ENCODE results near the gene PHLPP1.
A peak's percentile ranks its signal among the peaks of the same experiment; 100 is the strongest.

PHLPP1 gene

DNA sequence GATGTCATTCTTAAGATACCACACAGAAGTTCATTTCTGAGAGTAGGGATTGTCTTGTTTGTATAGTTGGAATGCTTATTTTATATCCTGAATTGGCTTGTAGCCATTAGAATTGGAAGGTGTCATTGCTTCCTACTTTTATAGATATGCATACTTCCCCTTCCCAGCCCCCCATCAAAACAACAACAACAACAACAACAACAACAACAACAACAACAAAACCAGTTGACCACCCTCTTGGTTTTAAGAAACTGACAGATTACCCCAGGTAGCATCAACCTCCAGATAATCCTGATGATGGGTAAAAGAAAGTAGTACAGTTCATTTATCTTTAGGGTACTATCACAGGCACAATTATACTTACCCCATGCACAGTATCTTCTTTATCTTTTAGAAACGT, 20.0 kb downstream of the PHLPP1 start:
- ChIA-PET CTCF (interaction anchor here (0.6 kb wide), 2 partner anchors 71 to 149 kb away, joined by 3 to 4 read pairs; no protein-coding TSS in a partner anchor), POLR2A (no interaction called here)
- Histone ChIP-seq H3K4me1 (ENCODE audit: control insufficient read depth, insufficient read depth, low read length) (peaks cover 29% of the 10 kb centered on the region), H3K36me3 (ENCODE audit: control insufficient read depth in 2 of 2, insufficient read depth in 1 of 2, low read length in 2 of 2) (no peaks in the 10 kb centered on the region), H3K27ac (ENCODE audit: extremely low read depth, low read depth, low read length) (no peak overlapping the region), H3K9me3 (ENCODE audit: control insufficient read depth, insufficient read depth, low read depth, low read length) (no peaks in the 10 kb centered on the region; the same call in 1 of the 2 replicates), H3K4me3 (ENCODE audit: low read depth, low read length) (no peak overlapping the region)
- peak; percentile 77 for TF ChIP-seq ZNF133 (tag by site-specific recombination; IDR thresholded peaks at IDR 0.05)
- no peak for TF ChIP-seq ZNF529 (tag by site-specific recombination; IDR thresholded peaks at IDR 0.05; ENCODE audit: insufficient replicate concordance)
- no peak for TF ChIP-seq ZNF23 (tag by site-specific recombination; IDR thresholded peaks at IDR 0.05; ENCODE audit: borderline replicate concordance)
- TF ChIP-seq ZSCAN16 (tag by site-specific recombination; IDR thresholded peaks at IDR 0.05) = no peak

DNA sequence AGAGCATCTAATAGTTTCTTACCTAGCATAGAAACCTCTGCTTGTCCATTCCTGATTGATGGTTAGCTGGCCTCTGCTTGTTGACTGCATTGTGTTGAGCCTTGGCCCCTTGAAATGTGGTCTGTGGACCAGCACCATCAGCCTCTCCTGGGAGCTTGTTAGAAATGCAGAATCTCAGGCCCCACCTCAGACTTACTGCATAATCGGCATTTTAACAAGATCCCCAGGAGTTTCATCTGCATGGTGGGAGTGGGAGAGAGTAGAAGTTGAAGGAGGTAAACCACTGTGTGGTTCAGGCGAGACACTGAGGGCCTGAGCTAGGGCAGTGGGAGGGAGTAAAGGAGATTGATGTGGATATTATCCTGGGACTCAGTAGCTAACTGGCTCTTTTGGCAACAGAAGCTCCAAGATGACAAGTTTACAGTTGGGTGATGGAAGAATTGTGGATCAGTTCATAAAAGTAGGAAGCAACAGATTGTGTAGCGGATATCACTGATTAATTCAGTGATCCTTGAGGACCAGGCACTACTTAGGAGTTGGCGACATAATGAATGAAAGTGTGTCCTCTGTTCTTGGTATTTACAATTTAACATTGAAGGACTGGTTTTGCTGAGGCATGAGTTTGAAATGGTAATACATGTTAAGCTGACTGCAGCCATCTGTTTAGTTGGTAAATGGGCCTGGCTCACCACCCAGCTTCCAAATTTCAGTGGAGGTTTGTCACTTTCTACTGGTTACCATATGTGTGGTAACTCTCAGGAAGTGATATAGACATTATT, 20.9 kb downstream of the PHLPP1 start:
- no peaks in the 10 kb centered on the region for H3K36me3 ChIP-seq (ENCODE audit: control insufficient read depth in 2 of 2, insufficient read depth in 1 of 2, low read length in 2 of 2)

DNA sequence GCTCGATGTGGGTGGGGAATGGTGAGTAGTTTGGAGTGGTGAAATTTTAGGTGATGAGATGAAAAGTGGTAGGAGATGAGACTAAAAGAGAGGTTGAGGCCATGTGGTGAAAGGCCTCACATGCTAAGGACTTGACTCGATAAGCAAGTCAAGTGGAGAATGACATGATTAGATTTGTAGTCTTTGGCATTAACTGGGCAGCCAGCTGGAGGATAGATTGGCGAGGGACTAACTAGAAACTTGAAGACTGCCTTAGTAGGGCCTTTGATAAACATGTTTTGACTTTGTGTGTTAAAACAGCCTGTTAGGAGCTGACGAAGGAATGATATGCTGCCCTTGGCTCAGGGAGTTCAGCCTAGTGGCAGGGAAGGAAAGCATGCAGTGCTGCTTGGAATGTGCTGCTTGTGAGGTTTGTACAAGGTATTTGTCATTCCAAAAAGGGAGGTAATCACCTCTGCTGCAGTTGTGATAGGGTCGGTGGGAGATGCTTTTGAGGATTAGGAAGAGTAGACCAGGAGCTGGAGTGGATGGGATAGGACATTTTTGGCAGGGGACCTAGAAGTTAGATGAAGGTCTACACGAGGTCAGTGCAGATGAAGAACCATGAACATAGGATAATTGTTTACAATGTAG, 22.0 kb downstream of the PHLPP1 start:
- ChIA-PET CTCF (interaction anchor here (0.7 to 1.0 kb wide), 3 partner anchors 9 to 1036 kb away, joined by 3 to 5 read pairs (median 4); no protein-coding TSS in a partner anchor), POLR2A (no interaction called here)
- no peaks in the 10 kb centered on the region for H3K9me3 ChIP-seq (ENCODE audit: control insufficient read depth, insufficient read depth, low read depth, low read length)
- H3K36me3 ChIP-seq (ENCODE audit: control insufficient read depth in 2 of 2, insufficient read depth in 1 of 2, low read length in 2 of 2) = no peaks in the 10 kb centered on the region
- peaks cover 46% of the 10 kb centered on the region for H3K4me1 ChIP-seq (ENCODE audit: control insufficient read depth, insufficient read depth, low read length)
- no peak overlapping the region for H3K4me3 ChIP-seq (ENCODE audit: low read depth, low read length)
- no peak for TF ChIP-seq ZBTB20 (tag by site-specific recombination; IDR thresholded peaks at IDR 0.05)
- TF ChIP-seq, protein P1, sequence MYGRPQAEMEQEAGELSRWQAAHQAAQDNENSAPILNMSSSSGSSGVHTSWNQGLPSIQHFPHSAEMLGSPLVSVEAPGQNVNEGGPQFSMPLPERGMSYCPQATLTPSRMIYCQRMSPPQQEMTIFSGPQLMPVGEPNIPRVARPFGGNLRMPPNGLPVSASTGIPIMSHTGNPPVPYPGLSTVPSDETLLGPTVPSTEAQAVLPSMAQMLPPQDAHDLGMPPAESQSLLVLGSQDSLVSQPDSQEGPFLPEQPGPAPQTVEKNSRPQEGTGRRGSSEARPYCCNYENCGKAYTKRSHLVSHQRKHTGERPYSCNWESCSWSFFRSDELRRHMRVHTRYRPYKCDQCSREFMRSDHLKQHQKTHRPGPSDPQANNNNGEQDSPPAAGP (tag by site-specific recombination; IDR thresholded peaks at IDR 0.05) = no peak
- no peak overlapping the region for H3K27ac ChIP-seq (ENCODE audit: extremely low read depth, low read depth, low read length)

More for the DNA sequence above, 20.9 kb downstream of the PHLPP1 start:
- ChIA-PET CTCF (interaction anchor here (0.6 to 1.0 kb wide), 3 partner anchors 8 to 1035 kb away, joined by 4 to 5 read pairs (median 4); no protein-coding TSS in a partner anchor), POLR2A (interaction anchor here (0.6 kb wide), 1 partner anchor 15 kb away, joined by 3 read pairs; no protein-coding TSS in a partner anchor)
- H3K4me1 ChIP-seq (ENCODE audit: control insufficient read depth, insufficient read depth, low read length) = peaks cover 37% of the 10 kb centered on the region
- TF ChIP-seq ZNF501 (tag by site-specific recombination; IDR thresholded peaks at IDR 0.05) (no peak), OSR2 (tag by site-specific recombination; IDR thresholded peaks at IDR 0.05) (0 out of 2 replicates have a peak, but pooled peaks have one; percentile 32)
- H3K27ac ChIP-seq (ENCODE audit: extremely low read depth, low read depth, low read length) = no peak overlapping the region
- H3K9me3 ChIP-seq (ENCODE audit: control insufficient read depth, insufficient read depth, low read depth, low read length) = no peaks in the 10 kb centered on the region; the same call in 1 of the 2 replicates
- H3K4me3 ChIP-seq (ENCODE audit: low read depth, low read length) = no peak overlapping the region

DNA sequence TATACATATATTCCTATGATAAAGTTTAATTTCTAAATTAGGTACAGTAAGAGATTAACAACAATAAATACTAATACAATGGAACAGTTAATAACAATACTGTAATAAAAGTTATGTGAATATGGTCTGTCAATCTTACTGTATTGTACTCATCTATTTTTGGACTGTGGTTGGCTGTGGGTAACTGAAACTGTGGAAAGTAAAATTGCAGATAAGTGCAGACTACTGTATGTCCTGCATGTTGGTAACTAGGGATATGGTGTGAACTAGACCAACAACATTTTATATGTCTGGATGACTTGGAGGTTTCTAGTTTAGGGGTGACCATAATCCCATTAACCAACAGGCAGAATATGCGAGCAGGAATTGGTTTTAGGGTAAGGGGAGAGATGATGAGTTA, 23.3 kb downstream of the PHLPP1 start:
- TF ChIP-seq FEZF1 (tag by site-specific recombination; IDR thresholded peaks at IDR 0.05) = no peak
- TF ChIP-seq, protein P2, sequence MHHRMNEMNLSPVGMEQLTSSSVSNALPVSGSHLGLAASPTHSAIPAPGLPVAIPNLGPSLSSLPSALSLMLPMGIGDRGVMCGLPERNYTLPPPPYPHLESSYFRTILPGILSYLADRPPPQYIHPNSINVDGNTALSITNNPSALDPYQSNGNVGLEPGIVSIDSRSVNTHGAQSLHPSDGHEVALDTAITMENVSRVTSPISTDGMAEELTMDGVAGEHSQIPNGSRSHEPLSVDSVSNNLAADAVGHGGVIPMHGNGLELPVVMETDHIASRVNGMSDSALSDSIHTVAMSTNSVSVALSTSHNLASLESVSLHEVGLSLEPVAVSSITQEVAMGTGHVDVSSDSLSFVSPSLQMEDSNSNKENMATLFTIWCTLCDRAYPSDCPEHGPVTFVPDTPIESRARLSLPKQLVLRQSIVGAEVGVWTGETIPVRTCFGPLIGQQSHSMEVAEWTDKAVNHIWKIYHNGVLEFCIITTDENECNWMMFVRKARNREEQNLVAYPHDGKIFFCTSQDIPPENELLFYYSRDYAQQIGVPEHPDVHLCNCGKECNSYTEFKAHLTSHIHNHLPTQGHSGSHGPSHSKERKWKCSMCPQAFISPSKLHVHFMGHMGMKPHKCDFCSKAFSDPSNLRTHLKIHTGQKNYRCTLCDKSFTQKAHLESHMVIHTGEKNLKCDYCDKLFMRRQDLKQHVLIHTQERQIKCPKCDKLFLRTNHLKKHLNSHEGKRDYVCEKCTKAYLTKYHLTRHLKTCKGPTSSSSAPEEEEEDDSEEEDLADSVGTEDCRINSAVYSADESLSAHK (tag by site-specific recombination; IDR thresholded peaks at IDR 0.05) = peak; percentile 24; the same call in 1 of the 2 replicates
- TF ChIP-seq, protein P3, sequence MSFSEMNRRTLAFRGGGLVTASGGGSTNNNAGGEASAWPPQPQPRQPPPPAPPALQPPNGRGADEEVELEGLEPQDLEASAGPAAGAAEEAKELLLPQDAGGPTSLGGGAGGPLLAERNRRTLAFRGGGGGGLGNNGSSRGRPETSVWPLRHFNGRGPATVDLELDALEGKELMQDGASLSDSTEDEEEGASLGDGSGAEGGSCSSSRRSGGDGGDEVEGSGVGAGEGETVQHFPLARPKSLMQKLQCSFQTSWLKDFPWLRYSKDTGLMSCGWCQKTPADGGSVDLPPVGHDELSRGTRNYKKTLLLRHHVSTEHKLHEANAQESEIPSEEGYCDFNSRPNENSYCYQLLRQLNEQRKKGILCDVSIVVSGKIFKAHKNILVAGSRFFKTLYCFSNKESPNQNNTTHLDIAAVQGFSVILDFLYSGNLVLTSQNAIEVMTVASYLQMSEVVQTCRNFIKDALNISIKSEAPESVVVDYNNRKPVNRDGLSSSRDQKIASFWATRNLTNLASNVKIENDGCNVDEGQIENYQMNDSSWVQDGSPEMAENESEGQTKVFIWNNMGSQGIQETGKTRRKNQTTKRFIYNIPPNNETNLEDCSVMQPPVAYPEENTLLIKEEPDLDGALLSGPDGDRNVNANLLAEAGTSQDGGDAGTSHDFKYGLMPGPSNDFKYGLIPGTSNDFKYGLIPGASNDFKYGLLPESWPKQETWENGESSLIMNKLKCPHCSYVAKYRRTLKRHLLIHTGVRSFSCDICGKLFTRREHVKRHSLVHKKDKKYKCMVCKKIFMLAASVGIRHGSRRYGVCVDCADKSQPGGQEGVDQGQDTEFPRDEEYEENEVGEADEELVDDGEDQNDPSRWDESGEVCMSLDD (tag by site-specific recombination; IDR thresholded peaks at IDR 0.05) = no peak
- TF ChIP-seq SCRT1 (tag by site-specific recombination; IDR thresholded peaks at IDR 0.05; ENCODE audit: borderline replicate concordance) = no peak
- Histone ChIP-seq H3K4me1 (ENCODE audit: control insufficient read depth, insufficient read depth, low read length) (peaks cover 47% of the 10 kb centered on the region), H3K36me3 (ENCODE audit: control insufficient read depth in 2 of 2, insufficient read depth in 1 of 2, low read length in 2 of 2) (no peaks in the 10 kb centered on the region), H3K4me3 (ENCODE audit: low read depth, low read length) (no peak overlapping the region), H3K27ac (ENCODE audit: extremely low read depth, low read depth, low read length) (no peak overlapping the region), H3K9me3 (ENCODE audit: control insufficient read depth, insufficient read depth, low read depth, low read length) (no peaks in the 10 kb centered on the region)
- POLR2A ChIA-PET = no interaction called here
- CTCF ChIA-PET = interaction anchor here (1.1 kb wide), 1 partner anchor 153 kb away, joined by 3 read pairs; no protein-coding TSS in a partner anchor
